HEK293 (cell line): Measurements from ENCODE around the gene LRRK1.

Experiments used
- CTCF ChIA-PET: fragments of 350-600 bp; formaldehyde crosslinking; extraction: SDS; loops from one replicate; lab custom pipeline; 2021; ENCODE audit warnings: antibody characterized with exemption; lab: Yijun Ruan, JAX
- POLR2A ChIA-PET: fragments of 300-600 bp; formaldehyde crosslinking; extraction: SDS; loops from one replicate; lab custom pipeline; 2020; ENCODE audit warnings: antibody characterized with exemption, inconsistent platforms; lab: Yijun Ruan, JAX
- H3K27ac ChIP-seq: fragments of 200-500 bp; sonication (Bioruptor generic); 2 replicates; pipeline ENCODE4 v1.5.1; 2014; ENCODE audit warnings: low read depth, low read length, control low read depth, inconsistent platforms; ENCODE audit errors: extremely low read depth
- H3K36me3 ChIP-seq, 2 experiments: fragments of 200-500 bp in 1 of 2; sonication (Bioruptor generic) in 1 of 2; 1 replicate in 1 of 2; 2 replicates in 1 of 2; pipeline ENCODE4 v1.5.1; 2014 to 2017; ENCODE audit warnings: inconsistent platforms in 2 of 2, low read length in 2 of 2; ENCODE audit not compliant: control insufficient read depth in 2 of 2, insufficient read depth in 1 of 2
- H3K4me1 ChIP-seq: fragments of 200-500 bp; sonication (Bioruptor generic); 2 replicates; pipeline ENCODE4 v1.5.1; 2014; ENCODE audit warnings: mild to moderate bottlenecking, low read length, inconsistent platforms; ENCODE audit not compliant: control insufficient read depth, insufficient read depth
- H3K4me3 ChIP-seq: 2 replicates; pipeline ENCODE4 v1.5.1; 2011; ENCODE audit warnings: low read depth, mild to moderate bottlenecking, control low read depth, low read length, moderate library complexity
- H3K9me3 ChIP-seq: fragments of 200-500 bp; sonication (Bioruptor generic); 2 replicates; pipeline ENCODE4 v1.5.1; 2014; ENCODE audit warnings: low read depth, low read length, inconsistent platforms; ENCODE audit not compliant: control insufficient read depth, insufficient read depth
- ATF2 ChIP-seq: fragments of 450-650 bp; formaldehyde crosslinking; IDR thresholded peaks from 2 replicates; pipeline ENCODE4 v1.5.1; 2016; ENCODE audit warnings: missing biosample characterization, missing genetic modification characterization, low read depth
- GLI2 ChIP-seq: fragments of 450-650 bp; formaldehyde crosslinking; IDR thresholded peaks from 2 replicates; pipeline ENCODE4; 2017; ENCODE audit warnings: missing biosample characterization, missing genetic modification characterization, low read depth, borderline replicate concordance
- SETDB1 ChIP-seq: IDR thresholded peaks from one replicate; pipeline ENCODE4 v1.6.1; 2017; ENCODE audit warnings: mild to moderate bottlenecking, low read length, moderate library complexity, mixed read lengths; ENCODE audit not compliant: insufficient read length
- TCF7L2 ChIP-seq: IDR thresholded peaks from 2 replicates; pipeline ENCODE4 v1.6.1; 2011; ENCODE audit warnings: low read depth, mild to moderate bottlenecking, inconsistent platforms, low read length, moderate library complexity, borderline replicate concordance
- YY2 ChIP-seq: fragments of 450-650 bp; formaldehyde crosslinking; IDR thresholded peaks from 2 replicates; pipeline ENCODE4 v1.5.1; 2016; ENCODE audit warnings: missing biosample characterization, missing genetic modification characterization
- ZNF140 ChIP-seq: fragments of 450-650 bp; formaldehyde crosslinking; IDR thresholded peaks from 2 replicates; pipeline ENCODE4 v1.5.1; 2016; ENCODE audit warnings: missing biosample characterization, missing genetic modification characterization
- ZNF211 ChIP-seq: fragments of 450-650 bp; formaldehyde crosslinking; IDR thresholded peaks from 2 replicates; pipeline ENCODE4 v1.5.1; 2016; ENCODE audit warnings: low read depth, missing biosample characterization, missing genetic modification characterization
- ZNF248 ChIP-seq: fragments of 450-650 bp; formaldehyde crosslinking; IDR thresholded peaks from 2 replicates; pipeline ENCODE4 v1.5.1; 2017; ENCODE audit warnings: missing biosample characterization, missing genetic modification characterization
- ZNF274 ChIP-seq, 2 experiments: fragments of 200-500 bp in 1 of 2; fragments of 450-650 bp in 1 of 2; sonication (Bioruptor generic) in 1 of 2; formaldehyde crosslinking in 1 of 2; IDR thresholded peaks; 2 replicates each; pipeline versions ENCODE4 v1.5.1 to v1.6.1; 2014 to 2016; ENCODE audit warnings: borderline replicate concordance in 1 of 2, inconsistent platforms in 1 of 2, low read length in 1 of 2, missing biosample characterization in 1 of 2, missing genetic modification characterization in 1 of 2
- ZNF548 ChIP-seq: fragments of 450-650 bp; formaldehyde crosslinking; IDR thresholded peaks from 2 replicates; pipeline ENCODE4 v1.5.1; 2016; ENCODE audit warnings: missing biosample characterization, missing genetic modification characterization
- ZNF549 ChIP-seq: fragments of 450-650 bp; IDR thresholded peaks from 2 replicates; pipeline ENCODE4 v1.5.1; 2018; ENCODE audit warnings: missing biosample characterization, missing genetic modification characterization, mild to moderate bottlenecking, inconsistent platforms, moderate library complexity
- ZNF561 ChIP-seq: fragments of 450-650 bp; IDR thresholded peaks from 2 replicates; pipeline ENCODE4 v1.5.1; 2018; ENCODE audit warnings: missing biosample characterization, missing genetic modification characterization, borderline replicate concordance
- ZNF580 ChIP-seq: fragments of 450-650 bp; formaldehyde crosslinking; IDR thresholded peaks from 2 replicates; pipeline ENCODE4 v1.5.1; 2016; ENCODE audit warnings: missing biosample characterization, missing genetic modification characterization
- ZNF768 ChIP-seq: fragments of 450-650 bp; formaldehyde crosslinking; IDR thresholded peaks from 2 replicates; pipeline ENCODE4 v1.5.1; 2018; ENCODE audit warnings: missing biosample characterization, mild to moderate bottlenecking, missing genetic modification characterization
- TF ChIP-seq, protein P1 (sequence below): fragments of 450-650 bp; formaldehyde crosslinking; IDR thresholded peaks from 2 replicates; pipeline ENCODE4 v1.5.1; 2016; ENCODE audit warnings: missing biosample characterization, missing genetic modification characterization
- TF ChIP-seq, protein P2 (sequence below): fragments of 450-650 bp; formaldehyde crosslinking; IDR thresholded peaks from 2 replicates; pipeline ENCODE4 v1.5.1; 2016; ENCODE audit warnings: missing biosample characterization, missing genetic modification characterization

LRRK1 gene

DNA sequence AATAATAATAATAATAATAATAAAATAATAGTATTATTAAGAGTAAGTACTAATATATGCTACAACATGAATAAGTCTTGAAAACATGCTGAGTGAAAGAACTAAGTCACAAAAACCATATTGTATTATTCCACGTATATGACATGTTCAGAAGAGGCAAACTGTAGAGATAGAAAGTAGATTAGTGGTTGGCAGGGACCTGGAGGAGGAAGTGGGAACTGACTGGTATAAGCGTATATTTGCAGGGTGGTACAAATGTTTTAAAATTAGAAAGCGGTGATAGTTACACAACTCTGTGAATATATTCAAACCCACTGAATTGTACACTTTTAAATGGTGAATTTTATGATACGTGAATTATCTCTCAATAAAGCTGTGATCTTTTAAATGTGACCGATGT lies 32.8 kb downstream of the LRRK1 start:
- no peak overlapping the region for H3K4me3 ChIP-seq
- POLR2A ChIA-PET, result no interaction called here

GRCh38 chr15:100952566-100952965 lies 33.4 kb downstream of the LRRK1 start:
- Histone ChIP-seq H3K4me3 (no peak overlapping the region), H3K27ac (no peak overlapping the region), H3K4me1 (no peaks in the 10 kb centered on the region), H3K9me3 (no peaks in the 10 kb centered on the region), H3K36me3 (no peaks in the 10 kb centered on the region)
- ChIA-PET CTCF (interaction anchor here (0.7 to 1.0 kb wide), 2 partner anchors 55 to 306 kb away, joined by 3 to 4 read pairs; no protein-coding TSS in a partner anchor), POLR2A (no interaction called here)
- TF ChIP-seq ZNF248 (tag by site-specific recombination) (no peak), GLI2 (tag by site-specific recombination) (no peak), TCF7L2 (no peak)
- TF ChIP-seq, protein P1, sequence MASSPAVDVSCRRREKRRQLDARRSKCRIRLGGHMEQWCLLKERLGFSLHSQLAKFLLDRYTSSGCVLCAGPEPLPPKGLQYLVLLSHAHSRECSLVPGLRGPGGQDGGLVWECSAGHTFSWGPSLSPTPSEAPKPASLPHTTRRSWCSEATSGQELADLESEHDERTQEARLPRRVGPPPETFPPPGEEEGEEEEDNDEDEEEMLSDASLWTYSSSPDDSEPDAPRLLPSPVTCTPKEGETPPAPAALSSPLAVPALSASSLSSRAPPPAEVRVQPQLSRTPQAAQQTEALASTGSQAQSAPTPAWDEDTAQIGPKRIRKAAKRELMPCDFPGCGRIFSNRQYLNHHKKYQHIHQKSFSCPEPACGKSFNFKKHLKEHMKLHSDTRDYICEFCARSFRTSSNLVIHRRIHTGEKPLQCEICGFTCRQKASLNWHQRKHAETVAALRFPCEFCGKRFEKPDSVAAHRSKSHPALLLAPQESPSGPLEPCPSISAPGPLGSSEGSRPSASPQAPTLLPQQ (tag by site-specific recombination), result no peak

More for the DNA sequence above, 32.8 kb downstream of the LRRK1 start:
- CTCF ChIA-PET, result interaction anchor here (1.0 kb wide), 1 partner anchor 55 kb away, joined by 3 read pairs; no protein-coding TSS in a partner anchor
- Histone ChIP-seq H3K27ac (no peak overlapping the region), H3K9me3 (no peaks in the 10 kb centered on the region), H3K4me1 (no peaks in the 10 kb centered on the region), H3K36me3 (no peaks in the 10 kb centered on the region)
- TF ChIP-seq, protein P2, sequence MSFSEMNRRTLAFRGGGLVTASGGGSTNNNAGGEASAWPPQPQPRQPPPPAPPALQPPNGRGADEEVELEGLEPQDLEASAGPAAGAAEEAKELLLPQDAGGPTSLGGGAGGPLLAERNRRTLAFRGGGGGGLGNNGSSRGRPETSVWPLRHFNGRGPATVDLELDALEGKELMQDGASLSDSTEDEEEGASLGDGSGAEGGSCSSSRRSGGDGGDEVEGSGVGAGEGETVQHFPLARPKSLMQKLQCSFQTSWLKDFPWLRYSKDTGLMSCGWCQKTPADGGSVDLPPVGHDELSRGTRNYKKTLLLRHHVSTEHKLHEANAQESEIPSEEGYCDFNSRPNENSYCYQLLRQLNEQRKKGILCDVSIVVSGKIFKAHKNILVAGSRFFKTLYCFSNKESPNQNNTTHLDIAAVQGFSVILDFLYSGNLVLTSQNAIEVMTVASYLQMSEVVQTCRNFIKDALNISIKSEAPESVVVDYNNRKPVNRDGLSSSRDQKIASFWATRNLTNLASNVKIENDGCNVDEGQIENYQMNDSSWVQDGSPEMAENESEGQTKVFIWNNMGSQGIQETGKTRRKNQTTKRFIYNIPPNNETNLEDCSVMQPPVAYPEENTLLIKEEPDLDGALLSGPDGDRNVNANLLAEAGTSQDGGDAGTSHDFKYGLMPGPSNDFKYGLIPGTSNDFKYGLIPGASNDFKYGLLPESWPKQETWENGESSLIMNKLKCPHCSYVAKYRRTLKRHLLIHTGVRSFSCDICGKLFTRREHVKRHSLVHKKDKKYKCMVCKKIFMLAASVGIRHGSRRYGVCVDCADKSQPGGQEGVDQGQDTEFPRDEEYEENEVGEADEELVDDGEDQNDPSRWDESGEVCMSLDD (tag by site-specific recombination), result no peak
- TF ChIP-seq ATF2 (no peak), SETDB1 (no peak), YY2 (tag by site-specific recombination) (no peak), ZNF274 (IDR thresholded peaks at IDR 0.05; ENCODE audit: low read length) (no peak), ZNF274 (tag by site-specific recombination; IDR thresholded peaks at IDR 0.05; ENCODE audit: borderline replicate concordance) (no peak), ZNF561 (tag by site-specific recombination) (no peak), ZNF548 (tag by site-specific recombination) (no peak), ZNF140 (tag by site-specific recombination) (no peak), ZNF580 (tag by site-specific recombination) (no peak), ZNF211 (tag by site-specific recombination) (no peak), ZNF768 (tag by site-specific recombination) (no peak), ZNF549 (no peak)
